ENCODE measurements around the gene CMTM7. TPM values are rescaled to one million over a fixed set of nuclear protein-coding genes. Genes with fewer than 3 reads are reported as not detected.

The CMTM7 gene
- total and polyA plus RNA-seq, 2 of the 13 experiments (the other 11 are each of a cell fraction or from before 2014, with no cell fraction given) = 20.9 to 21.4 TPM

- TF ChIP-seq NPAS2 (CRISPR knock-in tag; IDR thresholded peaks at IDR 0.05; ENCODE audit: borderline replicate concordance) = no peak
- TF ChIP-seq ZNF558 (CRISPR knock-in tag; IDR thresholded peaks at IDR 0.05; ENCODE audit: borderline replicate concordance) = no peak
- no peak for TF ChIP-seq IRF2 (CRISPR knock-in tag; IDR thresholded peaks at IDR 0.05)
Measured at GRCh38 chr3:32448686-32449474, 57.2 kb downstream of the CMTM7 start (continued).

DNA sequence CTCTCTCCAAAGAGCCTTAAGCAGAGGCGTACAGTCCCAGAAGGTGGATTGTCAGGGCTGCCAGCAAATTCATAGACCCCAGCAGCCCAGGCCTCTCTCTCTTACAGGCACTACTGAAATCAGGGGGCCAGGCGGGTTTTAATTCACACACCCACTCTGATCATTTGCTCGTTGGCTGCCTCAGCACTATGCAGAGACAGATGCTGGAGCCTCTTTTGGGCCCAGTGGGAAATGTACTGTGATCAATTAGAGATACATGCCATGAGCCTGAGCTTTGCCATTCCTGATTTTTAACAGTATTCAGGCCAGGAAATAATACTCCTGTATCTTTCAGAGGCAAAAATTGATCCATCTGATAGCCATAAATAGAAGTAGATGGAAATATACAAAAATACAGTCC lies 58.0 kb downstream of the CMTM7 start:
- H3K79me2 ChIP-seq (ENCODE audit: insufficient read depth, low read length) = peaks cover 3% of the 10 kb centered on the region
- in situ Hi-C loops (cut with HindIII; ENCODE audit: extremely low pct_ligation_motif_present, low pct_unique_long_range_greater_than_20kb) = no loop called here
- CTCF ChIA-PET (ENCODE audit: low intra/inter-chr PET ratio, low total read pairs) = no interaction called here

More for the DNA sequence above, 58.0 kb downstream of the CMTM7 start:
- POLR2A ChIA-PET = no interaction called here
- FAIRE-seq (no peak), DNase-seq (ENCODE audit: low spot score) (no peak), ATAC-seq (no peak)
- Histone ChIP-seq H3K27ac (ENCODE audit: extremely low read length, insufficient read depth, low read length) (no peak overlapping the region), H3K27me3 (ENCODE audit: control insufficient read depth in 1 of 2, insufficient read depth in 2 of 2, low read length in 2 of 2) (no peaks in the 10 kb centered on the region), H3K9me3 (ENCODE audit: low read length) (no peaks in the 10 kb centered on the region), H3K9ac (ENCODE audit: insufficient read depth, low read depth, low read length) (no peak overlapping the region), H3K4me1 (ENCODE audit: insufficient read depth, low read length) (no peaks in the 10 kb centered on the region), H2AFZ (ENCODE audit: low read length) (no peak overlapping the region), H4K20me1 (ENCODE audit: insufficient read depth, low read length) (no peaks in the 10 kb centered on the region), H3K36me3 (replicated peaks in 1 of 2; ENCODE audit: control insufficient read depth in 1 of 2, insufficient read depth in 2 of 2, low read length in 2 of 2) (peaks cover 10 to 41% of the 10 kb centered on the region in 2 experiments; a peak in 4 of 5 replicates), H3K4me3 (replicated peaks in 1 of 3; ENCODE audit: insufficient read depth in 1 of 3, low read depth in 2 of 3, low read length in 3 of 3) (no peak overlapping the region), H3K4me2 (ENCODE audit: low read depth, low read length) (no peak overlapping the region)
- BruUV-seq (replicated peaks) = no TSS peak
- TF ChIP-seq ZNF564 (CRISPR knock-in tag; IDR thresholded peaks at IDR 0.05) (no peak), GLI4 (CRISPR knock-in tag; IDR thresholded peaks at IDR 0.05; ENCODE audit: borderline replicate concordance) (no peak), NR2C2 (CRISPR knock-in tag; IDR thresholded peaks at IDR 0.05; ENCODE audit: borderline replicate concordance) (no peak), SIN3A (IDR thresholded peaks at IDR 0.05; ENCODE audit: borderline replicate concordance, low read depth, low read length) (no peak), RBAK (CRISPR knock-in tag; IDR thresholded peaks at IDR 0.05) (no peak), ZNF780A (CRISPR knock-in tag; IDR thresholded peaks at IDR 0.05) (no peak), IKZF5 (CRISPR knock-in tag; IDR thresholded peaks at IDR 0.05) (no peak)
- intact Hi-C loops (cut with micrococcal nuclease; ENCODE audit: unreplicated experiment) = no loop called here
- WGBS (ENCODE audit: low lambda C conversion rate) = 100% methylated on average over 3 of the region's 3 CpGs
